Measurements from ENCODE around the gene GRM3.

DNA sequence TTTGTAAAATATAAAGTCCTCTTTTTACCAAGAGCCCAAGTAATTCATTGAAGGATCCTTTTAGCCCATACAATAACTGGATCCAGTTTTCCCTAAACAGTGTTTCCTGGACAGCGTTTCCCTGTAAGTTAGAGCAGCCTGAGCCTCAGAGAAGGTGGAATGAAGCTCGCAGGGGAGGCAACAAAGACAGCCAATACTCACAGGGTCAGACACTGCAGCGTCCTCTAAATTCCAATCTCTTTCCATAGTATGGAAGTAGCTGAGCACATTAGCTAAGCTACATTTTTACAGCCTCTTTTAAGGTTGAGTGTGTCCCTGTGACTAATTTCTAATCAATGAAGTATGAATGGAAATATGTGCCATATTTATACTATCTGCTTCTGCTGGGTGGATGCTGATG, 193.5 kb downstream of the GRM3 start:
- no peak for TF ChIP-seq POLR2A (IDR thresholded peaks at IDR 0.05)
- no peak for TF ChIP-seq CTCF (IDR thresholded peaks at IDR 0.05)
